Right lobe of liver (tissue), 6 donors: ENCODE results near the gene STT3A. TPM values are rescaled to one million over a fixed set of nuclear protein-coding genes. Genes with fewer than 3 reads are reported as not detected.

Experiments used
- ATAC-seq, 4 donors: fragments of 200-7000 bp; cut with Tn5 transposase; one replicate each; pipeline ENCODE4 v1.9.1; 2020; ENCODE audit warnings: mild to moderate bottlenecking in 4 of 4, moderate library complexity in 4 of 4
- DNase-seq, 3 donors: peaks; one replicate each; pipeline ENCODE4 v3.0.0-alpha.2; 2020
- H3K27ac ChIP-seq, 3 donors: fragments of 200-600 bp; one replicate each; pipeline ENCODE4 v1.8.0; 2022
- H3K27me3 ChIP-seq, 2 donors: fragments of 200-600 bp; one replicate each; pipeline ENCODE4 v1.8.0; 2022
- H3K36me3 ChIP-seq, 4 donors: fragments of 200-600 bp; sonication (generic) in 1 of 4; one replicate each; pipeline versions ENCODE4 v1.5.1 to v1.8.0; 2017 to 2022; ENCODE audit warnings: control low read depth in 1 of 4
- H3K4me1 ChIP-seq, 4 donors: fragments of 200-600 bp; sonication (generic) in 1 of 4; one replicate each; pipeline versions ENCODE4 v1.5.1 to v1.8.0; 2017 to 2022; ENCODE audit warnings: control low read depth in 1 of 4
- H3K4me3 ChIP-seq, 3 donors: fragments of 200-600 bp; one replicate each; pipeline ENCODE4 v1.8.0; 2022
- H3K9me3 ChIP-seq, 4 donors: fragments of 200-600 bp; sonication (generic) in 1 of 4; one replicate each; pipeline versions ENCODE4 v1.5.1 to v1.8.0; 2017 to 2022; ENCODE audit warnings: control low read depth in 1 of 4
- CTCF ChIP-seq, 4 donors: fragments of 200-600 bp in 3 of 4; fragments of 450-650 bp in 1 of 4; IDR thresholded peaks; one replicate each; pipeline versions ENCODE4 v1.5.1 to v1.8.0; 2016 to 2022; ENCODE audit warnings: antibody characterized with exemption in 4 of 4, mild to moderate bottlenecking in 2 of 4
- POLR2A ChIP-seq: fragments of 450-650 bp; IDR thresholded peaks from one replicate; pipeline ENCODE4 v1.6.1; 2017; ENCODE audit warnings: antibody characterized with exemption, mild to moderate bottlenecking
- WGBS: methylation state at CpG from one replicate; pipeline ENCODE4 v1.1.6; 2018; ENCODE audit warnings: low coverage, low lambda C conversion rate; ENCODE audit not compliant: insufficient coverage; ENCODE audit errors: missing lambda C conversion rate; 5-methylcytosine and 5-hydroxymethylcytosine counted together
- intact Hi-C, 2 donors: fragments of 100-400 bp; cut with DNase I; formaldehyde crosslinking; loops; one replicate each; pipeline versions ENCODE4 v1.11.2 to v1.14.1; 2022
- long read RNA-seq: library from polyadenylated mRNA; unstranded; transcript quantifications from one replicate; pipeline ENCODE4 v2.0.0, GENCODE V29; 2019
- total RNA-seq, 6 experiments: library from RNA; depleted of rRNA in 2 of 6; stranded (reverse); fragments of >200 nt in 2 of 6; fragmentation: NEBNext Ultra II Directional in 3 of 6; extraction: Animal tissue kit (Norgen Biotek cat#: 25700) in 3 of 6; gene quantifications; one replicate each; pipeline versions ENCODE4 v1.1.0 to v1.2.4, GENCODE V29; 2016 to 2023
- donor health status: DM: no; HTN: yes; CAD: no.
- donor health status: DM: no; HTN: no; CAD: no.
- donor health status: DM: no; HTN: no; CAD: no.
- donor health status: DM: no; HTN: yes; CAD: no.
- donor health status: DM: no; HTN: yes; CAD: no.

STT3A gene
- total RNA-seq: 100 to 1,000 TPM in 1 of 6 experiments, 10 to 100 TPM in 5; 73.3 to 108 (median 86.8) TPM
- long read RNA-seq, full-length matches to known transcripts: 6 of 9 reads
- long read RNA-seq, partial matches to known transcripts: 3 of 9 reads
- long read RNA-seq, other reads (novel, unspliced or antisense): 0 of 9 reads

- no peaks in the 10 kb centered on the region for H3K27me3 ChIP-seq
- peaks cover 0 to 16% (median 8%) of the 10 kb centered on the region in 4 donors for H3K4me1 ChIP-seq
- peak within 1 kb of the TSS; percentile 63 to 79 (median 69) for H3K4me3 ChIP-seq
- H3K36me3 ChIP-seq: peaks cover 0 to 12% (median 0%) of the 10 kb centered on the region in 4 donors
- TF ChIP-seq POLR2A: peak; percentile 89
- no peak for TF ChIP-seq CTCF (IDR thresholded peaks at IDR 0.05)
- H3K9me3 ChIP-seq: no peaks in the 10 kb centered on the region
- DNase-seq: peak; percentile 99 to 100 (median 100)
- intact Hi-C loops: no loop called here
- H3K27ac ChIP-seq: peak within 1 kb of the TSS; percentile 90 to 95 (median 93)
- peak; percentile 96 to 99 (median 97) for ATAC-seq
- under 1% methylated on average over 48 of the region's 55 CpGs for WGBS
Measured at GRCh38 chr11:125592305-125593113, at the start of gene STT3A. Gene STT3A, plus strand, starts transcription at chr11:125592852. Its CDS starts 3,064 bp downstream, at chr11:125595916.

GRCh38 chr11:125550780-125551179, 41.9 kb upstream of the STT3A start:
- Histone ChIP-seq H3K9me3 (peaks cover 0 to 12% (median 2%) of the 10 kb centered on the region in 4 donors), H3K27ac (no peak overlapping the region), H3K27me3 (no peaks in the 10 kb centered on the region), H3K4me1 (no peaks in the 10 kb centered on the region), H3K36me3 (no peaks in the 10 kb centered on the region), H3K4me3 (no peak overlapping the region)
- no peak for TF ChIP-seq CTCF (IDR thresholded peaks at IDR 0.05)
- no peak for TF ChIP-seq POLR2A
- DNase-seq: no peak
- no peak for ATAC-seq
- 73% methylated on average over 1 of the region's 1 CpG for WGBS
- intact Hi-C loops: no loop called here

GRCh38 chr11:125551835-125552342, 40.8 kb upstream of the STT3A start:
- WGBS: 38% methylated on average over 1 of the region's 1 CpG
- peaks cover 0 to 12% (median 2%) of the 10 kb centered on the region in 4 donors for H3K9me3 ChIP-seq
- intact Hi-C loops: no loop called here
- H3K27ac ChIP-seq: no peak overlapping the region
- ATAC-seq: no peak
- TF ChIP-seq POLR2A: no peak
- TF ChIP-seq CTCF (IDR thresholded peaks at IDR 0.05): no peak
- H3K27me3 ChIP-seq: no peaks in the 10 kb centered on the region
- DNase-seq: no peak
- no peaks in the 10 kb centered on the region for H3K36me3 ChIP-seq
- H3K4me1 ChIP-seq: no peaks in the 10 kb centered on the region
- no peak overlapping the region for H3K4me3 ChIP-seq

GRCh38 chr11:125552927-125553326, 39.7 kb upstream of the STT3A start:
- intact Hi-C loops: no loop called here
- Histone ChIP-seq H3K27ac (no peak overlapping the region), H3K4me1 (no peaks in the 10 kb centered on the region), H3K4me3 (no peak overlapping the region), H3K9me3 (peaks cover 0 to 12% (median 2%) of the 10 kb centered on the region in 4 donors), H3K36me3 (no peaks in the 10 kb centered on the region), H3K27me3 (no peaks in the 10 kb centered on the region)
- TF ChIP-seq CTCF (IDR thresholded peaks at IDR 0.05) (no peak), POLR2A (no peak)
- WGBS: 83% methylated on average over 2 of the region's 2 CpGs
- no peak for DNase-seq
- no peak for ATAC-seq
